Measurements from ENCODE around the gene ZXDC. TPM values are rescaled to one million over a fixed set of nuclear protein-coding genes. Genes with fewer than 3 reads are reported as not detected.

Gene ZXDC
- total and polyA plus RNA-seq, 2 experiments from 2014 or later = 6.1 to 19.2 TPM

- Histone ChIP-seq H3K27ac (no peak overlapping the region), H2AFZ (no peak overlapping the region), H3K9me3 (ENCODE audit: low read depth) (no peaks in the 10 kb centered on the region), H3F3A (ENCODE audit: insufficient read depth) (no peaks in the 10 kb centered on the region), H3K4me2 (ENCODE audit: unreplicated experiment) (no peak overlapping the region), H4K20me1 (ENCODE audit: insufficient read depth) (no peaks in the 10 kb centered on the region), H3K79me2 (ENCODE audit: insufficient read depth) (no peaks in the 10 kb centered on the region), H3K4me1 (ENCODE audit: insufficient read depth) (no peaks in the 10 kb centered on the region), H3K27me3 (replicated peaks; ENCODE audit: insufficient read depth) (no peaks in the 10 kb centered on the region), H3K9me2 (ENCODE audit: insufficient read depth) (no peaks in the 10 kb centered on the region), H3K9ac (no peak overlapping the region), H3K36me3 (ENCODE audit: low read depth) (no peaks in the 10 kb centered on the region; the same call in 1 of the 2 replicates), H3K4me3 (no peak overlapping the region)
- in situ Hi-C loops (cut with MboI) = no loop called here
- DNase-seq = no peak
- TF ChIP-seq EZH2phosphoT487 (IDR thresholded peaks at IDR 0.05; ENCODE audit: insufficient read depth, low read depth) = no peak
- TF ChIP-seq EZH2 (IDR thresholded peaks at IDR 0.05; ENCODE audit: insufficient read depth, poor library complexity, severe bottlenecking) = no peak
- 76 to 78% methylated on average over 12 of the region's 12 CpGs for WGBS, 2 experiments (ENCODE audit: low coverage in 1 of 2, low lambda C conversion rate in 2 of 2, missing lambda C conversion rate in 2 of 2)
Observed at GRCh38 chr3:126447456-126448106, 28.1 kb downstream of the ZXDC start.

DNA sequence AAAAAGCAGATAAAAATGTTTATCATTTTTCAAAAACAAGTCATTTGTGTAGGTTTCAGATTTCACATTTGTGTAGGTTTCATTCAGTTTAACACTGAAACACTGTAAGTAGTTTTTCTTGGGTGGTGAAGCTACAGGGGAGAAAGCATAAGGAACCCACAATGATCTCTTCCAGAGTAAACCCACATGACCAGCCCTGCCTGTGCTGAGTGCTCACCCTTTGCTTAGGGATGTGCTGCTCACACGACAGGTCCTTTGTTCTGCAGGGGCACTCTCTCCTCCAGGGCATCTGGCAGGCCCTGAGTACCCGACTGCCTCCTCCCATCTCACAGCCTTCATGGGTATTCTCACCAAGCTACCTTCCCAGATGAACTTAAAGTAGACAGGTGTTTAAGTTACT, 28.9 kb downstream of the ZXDC start:
- no peaks in the 10 kb centered on the region for H4K20me1 ChIP-seq (ENCODE audit: insufficient read depth)
- no peaks in the 10 kb centered on the region for H3K4me1 ChIP-seq (ENCODE audit: insufficient read depth)
- DNase-seq = no peak
- H3K27me3 ChIP-seq (replicated peaks; ENCODE audit: insufficient read depth) = no peaks in the 10 kb centered on the region
- no peak overlapping the region for H3K27ac ChIP-seq
- H3K4me2 ChIP-seq (ENCODE audit: unreplicated experiment) = no peak overlapping the region
- 97% methylated on average over 2 of the region's 2 CpGs for whole genome bisulfite sequencing, 2 experiments (ENCODE audit: low coverage in 1 of 2, low lambda C conversion rate in 2 of 2, missing lambda C conversion rate in 2 of 2)
- no peaks in the 10 kb centered on the region for H3K9me3 ChIP-seq (ENCODE audit: low read depth)
- H3K9ac ChIP-seq = no peak overlapping the region
- H3K36me3 ChIP-seq (ENCODE audit: low read depth) = no peaks in the 10 kb centered on the region; the same call in 1 of the 2 replicates
- no peaks in the 10 kb centered on the region for H3F3A ChIP-seq (ENCODE audit: insufficient read depth)
- no peak overlapping the region for H2AFZ ChIP-seq
- no peak overlapping the region for H3K4me3 ChIP-seq
- in situ Hi-C loops (cut with MboI) = no loop called here
- no peaks in the 10 kb centered on the region for H3K9me2 ChIP-seq (ENCODE audit: insufficient read depth)
- no peak for TF ChIP-seq EZH2phosphoT487 (IDR thresholded peaks at IDR 0.05; ENCODE audit: insufficient read depth, low read depth)
- no peak for TF ChIP-seq EZH2 (IDR thresholded peaks at IDR 0.05; ENCODE audit: insufficient read depth, poor library complexity, severe bottlenecking)
- no peaks in the 10 kb centered on the region for H3K79me2 ChIP-seq (ENCODE audit: insufficient read depth)

GRCh38 chr3:126446301-126446700, 29.4 kb downstream of the ZXDC start:
- H3K36me3 ChIP-seq (ENCODE audit: low read depth) = no peaks in the 10 kb centered on the region; the same call in 1 of the 2 replicates
- no peak overlapping the region for H3K4me2 ChIP-seq (ENCODE audit: unreplicated experiment)
- H3K4me3 ChIP-seq = no peak overlapping the region
- no peaks in the 10 kb centered on the region for H3K9me2 ChIP-seq (ENCODE audit: insufficient read depth)
- H3K27ac ChIP-seq = no peak overlapping the region
- WGBS, 2 experiments (ENCODE audit: low coverage in 1 of 2, low lambda C conversion rate in 2 of 2, missing lambda C conversion rate in 2 of 2) = 99% methylated on average over 8 of the region's 8 CpGs
- DNase-seq = no peak
- in situ Hi-C loops (cut with MboI) = no loop called here
- H3K9me3 ChIP-seq (ENCODE audit: low read depth) = no peaks in the 10 kb centered on the region
- H3K4me1 ChIP-seq (ENCODE audit: insufficient read depth) = no peaks in the 10 kb centered on the region
- H3K27me3 ChIP-seq (replicated peaks; ENCODE audit: insufficient read depth) = no peaks in the 10 kb centered on the region
- no peak for TF ChIP-seq EZH2 (IDR thresholded peaks at IDR 0.05; ENCODE audit: insufficient read depth, poor library complexity, severe bottlenecking)
- TF ChIP-seq EZH2phosphoT487 (IDR thresholded peaks at IDR 0.05; ENCODE audit: insufficient read depth, low read depth) = no peak
- H3K79me2 ChIP-seq (ENCODE audit: insufficient read depth) = no peaks in the 10 kb centered on the region
- H4K20me1 ChIP-seq (ENCODE audit: insufficient read depth) = no peaks in the 10 kb centered on the region
- no peak overlapping the region for H3K9ac ChIP-seq
- no peaks in the 10 kb centered on the region for H3F3A ChIP-seq (ENCODE audit: insufficient read depth)
- H2AFZ ChIP-seq = no peak overlapping the region

DNA sequence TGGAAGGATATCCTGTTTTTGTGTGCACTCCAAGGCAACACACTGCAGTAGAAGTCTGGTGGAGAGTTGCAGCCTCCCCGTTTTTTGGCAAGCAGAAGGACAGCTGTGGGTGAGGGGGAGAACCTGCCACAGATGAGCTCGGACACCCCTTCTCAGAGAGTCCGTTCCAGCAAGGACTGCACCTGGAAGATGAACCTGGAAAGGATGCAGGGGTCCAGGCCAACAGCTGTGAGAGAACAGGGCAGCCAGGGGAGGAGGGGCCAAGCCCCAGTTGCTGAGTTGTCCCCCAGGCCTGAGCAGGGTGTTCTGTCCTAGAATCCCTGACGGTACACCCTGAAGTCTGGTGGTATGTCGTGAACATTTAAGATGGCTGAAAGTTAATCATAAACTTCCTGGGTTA, 30.2 kb downstream of the ZXDC start:
- no peaks in the 10 kb centered on the region for H3K79me2 ChIP-seq (ENCODE audit: insufficient read depth)
- WGBS, 2 experiments (ENCODE audit: low coverage in 1 of 2, low lambda C conversion rate in 2 of 2, missing lambda C conversion rate in 2 of 2) = 76 to 82% methylated on average over 5 of the region's 5 CpGs
- H4K20me1 ChIP-seq (ENCODE audit: insufficient read depth) = no peaks in the 10 kb centered on the region
- no peak for DNase-seq
- H3K27ac ChIP-seq = no peak overlapping the region
- H3K9me2 ChIP-seq (ENCODE audit: insufficient read depth) = no peaks in the 10 kb centered on the region
- no peaks in the 10 kb centered on the region for H3F3A ChIP-seq (ENCODE audit: insufficient read depth)
- H3K9ac ChIP-seq = no peak overlapping the region
- H3K27me3 ChIP-seq (replicated peaks; ENCODE audit: insufficient read depth) = no peaks in the 10 kb centered on the region
- TF ChIP-seq EZH2 (IDR thresholded peaks at IDR 0.05; ENCODE audit: insufficient read depth, poor library complexity, severe bottlenecking) = no peak
- no peak for TF ChIP-seq EZH2phosphoT487 (IDR thresholded peaks at IDR 0.05; ENCODE audit: insufficient read depth, low read depth)
- H3K4me2 ChIP-seq (ENCODE audit: unreplicated experiment) = no peak overlapping the region
- no peak overlapping the region for H3K4me3 ChIP-seq
- no peak overlapping the region for H2AFZ ChIP-seq
- no peaks in the 10 kb centered on the region for H3K4me1 ChIP-seq (ENCODE audit: insufficient read depth)
- H3K9me3 ChIP-seq (ENCODE audit: low read depth) = no peaks in the 10 kb centered on the region
- in situ Hi-C loops (cut with MboI) = no loop called here
- no peaks in the 10 kb centered on the region; the same call in 1 of the 2 replicates for H3K36me3 ChIP-seq (ENCODE audit: low read depth)
